GM23248 (cell line): Measurements from ENCODE around the gene SH3TC1.

Source experiments
- EZH2 ChIP-seq: fragments of 200-600 bp; sonication (generic); IDR thresholded peaks from 2 replicates; pipeline ENCODE4 v1.6.1; 2018; ENCODE audit warnings: antibody characterized with exemption, mild to moderate bottlenecking; ENCODE audit not compliant: insufficient read depth, poor library complexity, severe bottlenecking
- EZH2phosphoT487 ChIP-seq: fragments of 200-600 bp; sonication (generic); IDR thresholded peaks from 2 replicates; pipeline ENCODE4 v1.6.1; 2018; ENCODE audit warnings: antibody characterized with exemption, moderate library complexity, mild to moderate bottlenecking, low read depth; ENCODE audit not compliant: insufficient read depth

DNA sequence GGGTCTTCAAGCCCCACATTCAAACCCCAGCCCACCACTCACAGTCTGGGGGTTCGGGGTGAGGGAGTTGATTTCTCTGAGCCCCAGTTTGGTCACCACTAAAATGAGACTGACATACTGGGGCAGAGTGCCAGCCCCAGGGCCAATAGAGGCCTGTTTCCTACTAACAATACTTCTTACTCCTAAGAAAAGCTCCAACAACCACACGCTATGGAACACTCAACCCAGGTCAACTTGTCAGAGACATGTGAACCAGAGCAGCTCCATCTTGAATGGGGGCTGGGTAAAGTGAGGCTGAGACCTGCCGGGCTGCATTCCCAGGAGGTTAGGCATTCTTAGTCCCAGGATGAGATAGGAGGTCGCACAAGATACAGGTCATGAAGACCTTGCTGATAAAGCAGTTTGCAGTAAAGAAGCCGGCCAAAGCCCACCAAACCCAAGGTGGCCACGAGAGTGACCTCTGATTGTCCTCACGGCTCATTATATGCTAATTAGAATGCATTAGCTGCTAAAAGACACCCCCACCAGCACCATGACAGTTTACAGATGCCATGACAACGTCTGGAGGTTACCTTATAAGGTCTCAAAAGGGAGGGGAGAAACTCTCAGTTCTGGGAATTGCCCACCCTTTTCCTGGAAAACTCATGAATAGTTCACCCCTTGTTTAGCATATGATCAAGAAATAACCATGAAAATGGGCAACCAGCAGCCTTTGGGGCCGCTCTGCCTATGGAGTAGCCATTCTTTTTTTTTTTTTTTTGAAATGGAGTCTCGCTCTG lies 43.9 kb downstream of the SH3TC1 start:
- no peak for TF ChIP-seq EZH2
- TF ChIP-seq EZH2phosphoT487, result no peak
